Urothelium cell line (cell line): ENCODE measurements around the gene NAP1L5.

ENCODE experiments used
- DNase-seq: peaks from one replicate; pipeline ENCODE4 v3.0.0; 2011; ENCODE audit warnings: low spot score, mixed read lengths
- FAIRE-seq: peaks from 2 replicates; lab custom pipeline; 2011; peaks lifted over from hg19 to GRCh38; lab: Jason Lieb, UNC

NAP1L5 gene

GRCh38 chr4:88661739-88662138, 35.9 kb downstream of the NAP1L5 start:
- no peak for DNase-seq
- FAIRE-seq = no peak

GRCh38 chr4:88660446-88661294, 37.0 kb downstream of the NAP1L5 start:
- FAIRE-seq (no peak), DNase-seq (no peak)

DNA sequence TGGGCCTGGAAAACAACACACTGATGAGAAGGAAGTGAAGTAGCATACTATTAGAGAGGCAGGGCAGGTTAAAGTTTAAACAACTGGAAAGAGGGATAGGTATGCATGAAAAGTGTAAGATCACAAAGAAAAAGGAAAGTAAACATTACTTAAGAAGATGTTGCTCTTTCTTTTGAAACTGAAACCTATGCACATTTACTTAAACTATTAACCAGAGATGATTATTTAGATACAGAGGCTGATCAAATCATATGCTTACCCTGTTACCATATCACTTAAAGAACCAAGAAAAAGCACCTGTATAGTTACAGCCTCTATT, 37.8 kb downstream of the NAP1L5 start:
- FAIRE-seq (no peak), DNase-seq (no peak)

GRCh38 chr4:88659055-88659889, 38.4 kb downstream of the NAP1L5 start:
- no peak for FAIRE-seq
- peak; percentile 50 for DNase-seq

- no peak for FAIRE-seq
- DNase-seq = no peak
Measured at GRCh38 chr4:88655226-88655625, 42.4 kb downstream of the NAP1L5 start.

DNA sequence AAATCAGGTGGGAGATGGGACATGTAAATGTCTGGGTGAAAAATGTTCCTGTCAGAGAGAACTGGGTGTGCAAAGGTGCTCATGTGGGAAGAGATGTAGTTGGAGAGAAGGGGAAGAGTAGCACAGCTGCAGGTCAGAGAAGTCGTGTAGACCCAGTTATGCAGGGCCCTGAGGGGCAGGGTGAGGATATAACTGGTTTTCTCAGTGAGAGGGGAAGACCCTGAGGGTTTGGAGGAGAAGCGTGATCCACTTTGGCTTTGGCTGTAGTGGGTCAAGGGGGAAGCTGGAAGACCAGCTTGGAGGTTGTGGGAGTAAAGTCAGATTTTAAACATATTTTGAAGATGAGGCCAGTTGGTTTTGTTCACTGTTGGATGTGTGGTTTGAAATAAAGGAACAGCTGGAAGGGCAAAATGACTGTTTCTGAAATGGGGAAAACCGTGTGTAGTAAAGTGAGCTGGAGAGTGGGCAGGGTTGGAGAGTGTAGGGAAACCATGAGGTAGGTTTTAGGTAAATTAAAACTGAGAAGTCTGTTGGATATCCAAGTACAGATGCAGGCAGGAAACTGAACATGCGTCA, 44.2 kb downstream of the NAP1L5 start:
- no peak for DNase-seq
- FAIRE-seq = no peak

GRCh38 chr4:88649716-88650115, 47.9 kb downstream of the NAP1L5 start:
- FAIRE-seq (no peak), DNase-seq (no peak)

GRCh38 chr4:88646528-88647280, 50.9 kb downstream of the NAP1L5 start:
- no peak for DNase-seq
- FAIRE-seq = no peak

DNA sequence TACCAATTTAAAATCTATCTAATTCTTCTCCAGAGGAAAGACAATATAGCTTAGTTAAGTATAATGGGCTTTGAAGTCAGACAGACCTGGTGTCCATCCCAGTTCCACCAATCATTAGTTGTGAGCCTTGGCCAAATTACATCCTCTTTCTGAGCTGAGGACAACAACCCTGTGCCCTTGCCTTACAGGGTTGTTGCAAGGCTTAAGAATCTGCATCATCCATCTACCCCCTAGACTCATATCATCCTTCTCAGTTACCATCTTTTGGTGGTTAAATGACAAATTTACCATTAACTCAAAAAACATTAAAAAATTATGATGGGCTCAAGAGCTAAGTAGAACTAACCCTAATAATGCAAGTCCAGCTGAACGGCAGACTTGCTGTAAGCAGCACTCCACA, 51.6 kb downstream of the NAP1L5 start:
- DNase-seq (no peak), FAIRE-seq (no peak)
